HG03469 (cell line): ENCODE results near the gene HES5.

Experiments used
- ATAC-seq: cut with Tn5 transposase; IDR thresholded peaks from one replicate; pipeline ENCODE4 v1.9.1; 2021; ENCODE audit warnings: mild to moderate bottlenecking, moderate library complexity, moderate number of reproducible peaks; ENCODE audit not compliant: unreplicated experiment

Gene HES5

DNA sequence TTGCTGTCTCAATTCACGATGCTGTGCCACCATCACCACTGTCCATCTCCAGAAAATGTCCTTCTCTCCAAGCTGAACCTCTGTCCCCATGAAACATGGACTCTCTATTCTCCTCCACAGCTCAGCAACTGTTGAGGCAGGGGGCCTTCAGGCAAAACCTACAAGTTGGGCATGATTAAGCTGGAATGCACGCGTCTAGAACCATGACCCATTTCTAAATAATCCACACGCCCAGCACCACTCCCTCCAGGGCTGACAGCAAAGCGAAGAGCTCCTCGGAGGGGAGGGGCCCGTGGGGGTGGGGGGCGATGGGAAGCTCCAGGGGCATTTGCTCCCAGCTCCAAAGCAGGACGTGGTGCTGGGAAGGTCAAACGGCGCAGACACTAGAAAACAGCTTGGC is 3.3 kb upstream of the HES5 start:
- no peak for ATAC-seq

DNA sequence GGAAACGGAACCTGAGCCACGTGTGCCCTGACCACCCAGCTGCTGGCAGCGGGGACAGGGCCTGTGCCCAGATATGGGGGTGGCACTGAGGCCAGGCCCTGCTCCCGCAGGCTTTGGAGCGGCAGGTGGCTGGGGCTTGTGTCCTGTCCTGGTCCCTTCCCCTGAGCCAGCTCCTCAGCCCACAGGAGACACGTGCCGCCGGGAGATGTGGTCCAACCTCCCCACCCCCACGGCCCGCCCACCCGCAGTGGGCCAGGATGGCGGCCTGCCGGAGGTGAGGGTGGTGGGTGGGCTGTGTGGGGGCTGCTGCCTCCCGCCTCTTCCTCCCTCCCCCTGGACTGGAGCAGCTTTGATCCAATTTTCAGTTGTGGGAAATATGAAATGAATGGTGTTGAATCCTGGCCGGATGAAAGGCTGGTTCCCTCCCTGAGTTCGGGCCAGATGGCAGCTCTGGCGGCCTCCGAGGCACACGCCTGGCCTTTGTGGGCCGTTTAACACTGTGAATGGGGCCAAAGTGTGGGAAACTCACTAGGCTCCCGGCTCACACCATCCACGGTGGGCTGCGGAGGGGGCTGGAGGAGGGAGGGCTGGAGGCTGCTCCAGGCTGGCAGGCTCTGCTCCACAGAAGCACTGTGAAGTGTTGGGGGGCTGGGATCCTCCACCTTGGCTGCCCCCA is 2.6 kb upstream of the HES5 start:
- no peak for ATAC-seq

DNA sequence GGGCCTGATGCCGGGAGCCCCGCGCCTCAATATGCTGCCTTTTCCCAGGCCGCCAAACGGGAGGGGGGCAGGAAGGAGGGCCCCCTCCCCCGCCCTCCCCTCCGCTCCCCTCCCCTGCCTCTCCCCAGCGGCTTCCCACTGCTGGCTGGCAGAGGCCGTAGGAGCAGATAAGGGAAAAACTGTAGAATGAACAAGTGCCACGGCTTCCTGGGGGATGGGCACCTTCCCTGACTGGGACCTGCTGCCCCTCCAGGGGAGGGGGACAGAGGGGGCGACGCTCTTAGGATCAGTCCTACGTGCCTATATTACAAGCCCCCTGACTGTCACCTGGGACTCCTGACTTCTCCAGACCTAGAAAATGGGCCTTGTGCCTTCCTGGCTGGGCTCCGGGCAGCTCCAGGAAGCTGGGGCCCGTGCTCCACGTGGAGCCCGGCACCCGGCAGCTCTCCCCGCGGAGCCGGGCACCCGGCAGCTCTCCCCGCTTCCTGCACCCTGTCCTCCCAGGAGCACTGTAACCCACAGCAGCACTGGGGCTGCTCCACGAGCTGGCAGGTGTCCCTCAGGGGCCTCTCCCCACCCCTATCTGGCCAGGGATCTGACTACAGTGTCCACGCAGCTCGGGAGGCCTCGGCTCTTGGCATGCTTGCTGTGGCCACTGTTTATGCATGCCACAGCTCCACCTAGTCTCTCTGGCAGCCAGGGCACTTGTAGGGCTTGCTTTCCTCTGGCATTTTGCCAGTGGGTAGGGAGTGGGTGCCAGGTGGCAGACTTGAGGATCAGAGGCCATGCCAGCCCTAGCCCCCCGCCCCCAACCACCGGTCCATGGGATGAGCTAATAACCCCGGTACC is 674 bp upstream of the HES5 start:
- ATAC-seq: no peak

DNA sequence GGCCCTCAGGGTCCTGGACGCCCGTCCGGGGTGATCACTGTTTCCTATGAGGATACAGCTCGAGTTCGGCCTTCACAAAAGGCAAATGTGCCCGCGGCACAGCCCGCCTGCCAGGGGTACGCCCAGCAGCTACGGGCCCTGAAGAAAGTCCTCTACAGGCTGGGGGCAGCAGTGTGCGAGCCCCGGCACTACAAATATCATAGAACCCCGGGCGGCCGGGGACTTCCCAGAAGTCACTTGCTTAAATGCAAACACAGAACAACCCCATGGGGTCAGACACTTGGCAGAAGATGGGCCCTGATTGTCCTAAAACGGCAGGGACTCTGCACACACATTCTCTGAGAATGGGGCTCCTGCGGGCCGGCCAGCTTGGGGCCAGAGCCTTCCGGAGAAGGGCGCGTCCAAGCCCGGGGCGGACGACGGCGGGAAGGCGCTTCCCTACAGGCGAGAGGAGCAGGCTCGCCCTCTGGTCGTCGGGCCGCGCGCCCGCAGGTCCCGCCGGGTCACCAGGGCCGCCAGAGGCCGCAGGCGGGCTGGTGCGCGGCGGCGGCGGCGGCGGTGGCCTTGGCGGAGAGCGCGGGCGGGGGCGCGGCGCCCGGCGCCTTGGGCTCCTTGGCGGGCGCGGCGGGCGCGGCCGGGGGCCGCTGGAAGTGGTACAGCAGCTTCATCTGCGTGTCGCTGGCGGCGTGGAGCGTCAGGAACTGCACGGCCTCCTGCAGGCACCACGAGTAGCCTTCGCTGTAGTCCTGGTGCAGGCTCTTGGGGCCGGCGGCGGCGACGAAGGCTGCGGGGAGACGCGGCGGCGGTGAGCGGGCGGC is 888 bp downstream of the HES5 start:
- ATAC-seq: no peak

GRCh38 chr1:2528611-2528965 is 1.5 kb downstream of the HES5 start:
- no peak for ATAC-seq

DNA sequence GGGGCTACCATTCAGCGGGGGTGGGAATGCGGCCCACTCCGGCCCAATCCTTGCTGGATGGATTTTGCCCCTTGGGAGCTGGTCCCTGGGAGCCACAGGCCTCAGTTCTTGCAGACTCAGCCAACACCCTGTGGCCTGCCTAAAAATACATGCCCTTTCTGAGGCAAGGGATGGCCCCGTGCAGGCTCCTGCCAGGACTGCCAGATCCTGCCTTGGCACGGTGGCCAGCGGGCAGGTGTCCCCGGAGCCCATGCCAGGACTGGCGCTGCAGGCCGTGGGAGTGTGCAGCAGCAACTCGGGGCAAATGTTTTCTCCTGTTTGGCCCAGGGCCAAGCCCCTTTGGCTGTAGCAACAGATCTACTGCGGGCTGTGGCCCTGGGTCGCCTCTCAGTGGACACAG is 2.0 kb downstream of the HES5 start:
- ATAC-seq: no peak

GRCh38 chr1:2527556-2527860 is 2.6 kb downstream of the HES5 start:
- no peak for ATAC-seq

- ATAC-seq: no peak
These were observed 3.1 kb downstream of the HES5 start for GRCh38 chr1:2526824-2527555.

DNA sequence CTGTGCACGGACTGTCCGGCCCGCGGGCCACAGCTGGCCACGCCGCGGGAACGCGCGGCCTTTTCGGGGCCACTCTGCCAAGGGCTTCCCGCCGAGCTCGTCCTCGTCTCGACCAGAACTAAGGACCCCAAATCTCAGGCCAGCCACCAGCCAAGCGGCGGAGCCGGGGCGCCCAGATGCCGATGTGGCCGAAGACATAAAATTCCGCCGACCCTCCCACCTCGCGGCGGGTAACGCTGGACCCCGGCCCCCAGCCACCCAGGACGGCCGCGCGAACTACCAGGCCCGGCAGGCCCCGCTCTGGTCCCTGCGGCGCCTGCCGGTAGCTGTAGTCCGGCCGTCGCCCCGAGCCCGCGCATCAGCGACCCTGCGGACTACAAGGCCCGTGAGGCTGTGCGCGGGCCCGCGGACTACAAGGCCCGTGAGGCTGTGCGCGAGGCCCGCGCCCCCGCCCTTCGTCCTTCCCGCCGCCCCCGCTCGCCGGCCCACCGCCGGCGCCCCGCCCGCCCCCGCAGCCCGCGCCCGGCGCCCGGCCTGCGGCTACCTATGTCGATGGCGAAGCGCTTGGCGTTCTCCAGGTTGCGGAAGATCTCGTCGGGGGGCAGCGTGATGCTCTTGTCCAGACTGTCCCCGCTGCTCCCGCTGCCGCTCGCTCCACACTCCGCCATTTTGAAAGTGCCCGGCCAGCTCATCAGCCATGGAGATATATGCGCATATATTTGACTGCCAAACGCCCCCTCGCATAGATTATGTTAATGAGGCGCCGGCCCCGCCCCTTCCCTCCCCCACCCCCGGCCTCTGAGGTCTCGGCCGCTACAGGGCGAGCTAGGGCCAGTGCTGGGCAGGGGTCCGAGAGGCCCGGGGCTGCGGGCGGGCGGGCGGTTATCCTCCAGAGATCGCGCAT is 3.9 kb downstream of the HES5 start, which contains the start of gene PANK4:
PANK4 (minus strand) TSS at position 677 of the 904 bp plus-strand sequence; CDS start at position 668, 9 bp downstream.
- peak; percentile 62 for ATAC-seq

DNA sequence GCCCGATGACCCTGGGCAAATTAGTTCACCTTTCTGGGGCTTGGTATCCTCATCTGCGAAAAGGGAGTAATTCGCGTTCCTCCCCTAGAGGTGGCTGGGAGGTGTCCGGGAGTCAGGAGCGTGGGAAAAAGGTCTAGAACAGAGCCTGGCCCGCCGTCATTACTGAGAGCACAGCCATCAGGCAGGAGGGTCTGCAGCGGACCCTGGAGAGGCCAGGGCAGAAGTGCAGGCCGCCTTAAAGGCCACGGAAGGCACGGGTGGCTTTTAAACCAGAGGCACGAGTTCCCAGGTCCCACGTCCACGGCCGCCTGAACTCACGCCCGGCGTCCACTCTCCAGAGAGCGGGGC is 4.5 kb downstream of the HES5 start:
- no peak for ATAC-seq

DNA sequence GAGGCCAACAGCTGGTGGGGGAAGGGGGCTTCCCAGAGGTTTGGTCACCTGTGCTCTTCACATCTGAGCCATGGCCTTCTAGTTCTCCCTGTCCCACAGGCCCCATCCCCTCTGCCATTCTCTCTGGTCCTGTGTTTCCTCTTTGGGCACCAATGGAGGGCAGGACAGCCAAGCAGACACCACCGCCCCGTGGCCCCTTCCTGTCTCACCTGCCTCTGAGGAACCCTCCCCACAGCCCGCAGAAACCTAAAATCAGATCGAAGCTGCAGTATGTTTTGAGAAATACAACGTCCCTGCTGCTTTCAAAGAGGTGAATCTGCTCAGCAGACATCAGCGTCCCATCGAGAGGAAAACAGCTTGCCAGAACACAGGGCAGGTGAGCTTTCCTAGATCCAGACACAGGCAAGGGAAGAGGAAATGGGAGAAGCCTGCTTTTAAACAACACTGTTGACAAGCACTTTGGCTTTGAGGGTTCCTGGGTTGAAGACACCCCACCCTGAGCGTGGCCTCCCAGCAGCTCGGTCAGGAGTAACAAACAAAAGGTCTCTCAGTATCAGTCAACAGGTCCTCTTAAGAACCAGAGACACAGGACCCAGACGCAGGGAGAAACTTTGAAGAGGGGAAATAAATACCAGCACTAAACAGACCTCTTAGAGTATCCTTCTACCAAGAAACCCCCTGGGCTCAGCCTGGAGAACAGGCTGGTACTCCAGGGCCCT is 6.0 kb downstream of the HES5 start:
- ATAC-seq: no peak

- ATAC-seq: no peak
These were observed 6.7 kb downstream of the HES5 start for GRCh38 chr1:2523191-2523890.

DNA sequence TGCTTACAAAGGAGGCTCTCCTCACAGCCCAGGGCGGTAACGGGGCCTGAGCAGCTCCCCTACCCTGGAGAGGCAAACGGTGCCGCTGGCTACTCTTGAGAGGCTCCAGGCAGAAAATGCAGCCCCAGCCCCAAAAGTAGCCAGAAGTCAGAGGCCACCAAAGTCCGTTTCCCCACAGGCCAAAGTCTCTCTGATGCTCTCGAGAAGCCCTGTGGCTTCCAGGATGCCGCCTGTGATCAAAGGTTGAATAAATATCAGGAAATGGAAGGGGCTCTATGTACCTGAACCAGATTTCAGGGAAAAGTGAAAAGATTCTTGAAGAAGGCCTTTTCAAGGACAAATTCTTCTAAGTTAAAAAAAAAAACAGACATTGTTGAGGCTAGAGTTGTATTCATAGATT is 7.8 kb downstream of the HES5 start:
- ATAC-seq: no peak

GRCh38 chr1:2520806-2521205 is 9.3 kb downstream of the HES5 start:
- ATAC-seq: no peak

GRCh38 chr1:2520206-2520605 is 9.9 kb downstream of the HES5 start:
- no peak for ATAC-seq

- no peak for ATAC-seq
These were observed 10.3 kb downstream of the HES5 start for GRCh38 chr1:2519729-2520128.

GRCh38 chr1:2519029-2519685 is 10.9 kb downstream of the HES5 start:
- ATAC-seq: no peak

DNA sequence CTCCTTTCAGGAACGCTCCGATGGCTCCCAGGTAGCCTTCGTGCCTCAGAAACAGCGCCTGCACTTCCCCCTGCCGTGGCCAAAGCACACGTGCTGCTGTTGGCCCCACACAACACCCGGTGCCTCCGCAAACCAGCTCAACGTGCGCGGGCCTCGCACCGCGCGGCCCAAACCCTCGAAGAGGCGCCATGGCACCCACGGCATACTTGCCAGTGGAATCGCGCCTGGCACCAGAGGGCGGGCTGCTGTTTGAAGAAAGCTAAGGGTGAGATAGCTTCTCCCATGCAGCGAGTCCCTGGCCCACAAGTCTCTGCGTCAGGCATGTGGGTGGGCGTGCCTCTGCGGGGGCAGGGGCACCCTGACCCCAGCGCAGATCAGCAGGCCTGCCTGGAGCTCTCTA is 11.5 kb downstream of the HES5 start:
- no peak for ATAC-seq
